HT-29 (cell line): ENCODE measurements around the gene VIT. TPM values are rescaled to one million over a fixed set of nuclear protein-coding genes. Genes with fewer than 3 reads are reported as not detected.

Experiments
- DNase-seq: peaks from one replicate; pipeline ENCODE4 v3.0.0-alpha.2; 2015; ENCODE audit warnings: low spot score
- total RNA-seq: library from RNA; depleted of rRNA; stranded (reverse); fragments of >200 nt; shearing (Covaris generic); gene quantifications from 2 replicates; pipeline ENCODE4 v1.2.3, GENCODE V29; 2014; rRNA removed

The VIT gene
- total RNA-seq, 1 experiment from 2014 or later, result not detected

DNA sequence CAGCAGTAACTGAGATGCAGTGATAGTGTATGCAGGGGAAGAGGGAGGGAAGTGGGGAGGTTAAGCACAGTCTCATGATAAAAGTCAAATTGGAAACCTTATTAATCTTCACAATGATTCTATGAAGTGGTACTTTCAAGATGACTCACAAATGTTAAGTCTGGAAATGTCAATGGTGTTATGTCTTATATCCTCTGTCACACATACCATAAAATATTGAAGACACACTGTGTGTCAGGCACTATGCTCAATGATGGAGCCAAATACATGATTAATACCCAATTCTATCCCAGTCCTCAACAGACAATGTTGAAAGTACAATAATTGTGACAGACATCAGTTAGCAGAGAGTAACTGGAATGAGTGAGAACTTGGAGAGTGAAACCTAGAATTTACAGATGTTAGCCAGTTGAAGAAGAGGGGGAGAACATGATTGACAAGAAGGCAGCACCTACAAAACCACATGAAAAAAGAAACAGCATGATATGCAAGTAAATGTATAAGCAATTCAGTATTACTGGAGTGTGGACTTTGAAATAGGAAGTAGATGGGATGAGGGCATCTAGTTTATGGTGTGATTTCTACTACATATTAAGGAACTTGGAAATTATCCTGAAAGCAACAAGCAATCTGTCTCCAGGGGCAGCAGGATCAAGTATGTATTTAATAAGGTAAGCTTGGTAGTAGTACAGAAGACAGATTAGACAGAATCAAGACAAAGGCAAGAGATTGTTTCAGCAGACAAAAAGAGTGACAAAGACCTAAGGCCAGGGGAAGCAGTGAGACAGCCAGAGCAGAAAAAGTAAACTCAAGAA, 162.3 kb downstream of the VIT start:
- peak; percentile 39 for DNase-seq

DNA sequence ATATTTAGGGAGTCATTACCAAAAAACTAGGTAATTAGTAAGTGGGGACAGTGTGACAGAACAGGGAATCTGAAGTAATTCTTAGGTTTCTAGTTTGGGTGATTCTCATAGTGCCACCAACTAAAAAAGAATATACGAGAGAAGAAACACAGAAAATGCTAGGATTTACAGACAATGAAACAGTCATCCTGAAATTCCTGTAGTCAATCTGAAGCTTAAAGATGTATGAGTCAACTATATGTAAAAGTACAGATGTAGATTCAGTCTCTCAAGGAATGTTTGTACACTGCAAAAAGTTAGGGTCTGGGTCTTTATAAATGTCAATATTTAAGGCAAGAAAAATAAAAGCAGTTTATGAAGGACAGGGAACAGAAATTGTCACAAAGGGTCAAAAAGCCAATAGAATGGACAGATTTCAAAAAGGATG, 162.9 kb downstream of the VIT start:
- DNase-seq, result no peak

DNA sequence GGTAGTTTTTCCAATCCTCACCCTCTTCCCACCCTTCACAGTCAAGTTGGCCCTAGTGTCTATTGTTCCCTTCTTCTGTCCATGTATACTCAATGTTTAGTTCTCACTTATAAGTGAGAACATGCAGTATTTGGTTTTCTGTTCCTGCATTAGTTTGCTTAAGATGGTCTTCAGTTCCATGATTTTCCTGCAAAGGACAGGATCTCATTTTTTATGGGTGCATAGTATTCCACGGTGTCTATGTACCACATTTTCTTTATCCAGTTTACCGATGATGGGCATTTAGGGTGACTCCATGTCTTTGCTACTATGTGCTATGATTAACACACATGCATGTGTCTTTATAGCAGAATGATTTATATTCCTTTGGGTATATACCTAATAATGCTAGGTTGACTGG, 165.4 kb downstream of the VIT start:
- no peak for DNase-seq

Other genes starting within 250 kb of the VIT start
- gene FEZ2, start 98.5 kb upstream of the VIT start, total RNA-seq, result 11.1 and 12.2 TPM in 2 replicates